SH-SY5Y (cell line): ENCODE results near the gene TSPEAR.
"Not testable (repeated sequence)": the region's sequence is repeated elsewhere in the genome, so short reads cannot be mapped to it uniquely, and the experiment has no call there.

ENCODE experiments used
- GATA2 ChIP-seq: IDR thresholded peaks from 2 replicates; pipeline ENCODE4 v1.6.1; 2011; ENCODE audit warnings: mild to moderate bottlenecking, low read depth, low read length
- GATA3 ChIP-seq: IDR thresholded peaks from 2 replicates; pipeline ENCODE4 v1.6.1; 2011; ENCODE audit warnings: low read depth, mild to moderate bottlenecking, low read length, moderate library complexity

GRCh38 chr21:44580231-44580821 is 131.0 kb downstream of the TSPEAR start, which contains the start of gene KRTAP10-5:
- TF ChIP-seq GATA2, GATA3: not testable (repeated sequence)
